IMR-90 (cell line): ENCODE data around the gene NOS1. TPM values are rescaled to one million over a fixed set of nuclear protein-coding genes. Genes with fewer than 3 reads are reported as not detected.

Source experiments
- ATAC-seq: fragments of 200-7000 bp; cut with Tn5 transposase; 2 replicates; pipeline ENCODE4 v1.9.1; 2020; ENCODE audit warnings: low read depth, mild to moderate bottlenecking, moderate library complexity
- BruUV-seq: library from RNA; stranded (reverse); fragments of 400-500 nt; replicated peaks from 2 replicates; lab custom pipeline; 2021; lab: Mats Ljungman, UMichigan
- CTCF ChIA-PET: fragments of 300-600 bp; formaldehyde crosslinking; extraction: SDS; loops from one replicate; lab custom pipeline; 2021; ENCODE audit warnings: antibody characterized with exemption; lab: Yijun Ruan, JAX
- POLR2A ChIA-PET: fragments of 300-600 bp; sonication (Branson Sonifier 250); formaldehyde crosslinking; loops from one replicate; lab custom pipeline; 2022; ENCODE audit warnings: antibody characterized with exemption; ENCODE audit not compliant: unreplicated experiment; lab: Charles Lee
- DNase-seq: peaks from one replicate; pipeline ENCODE4 v3.0.0; 2013
- H2AFZ ChIP-seq: replicated peaks from 2 replicates; pipeline ENCODE3; 2013; ENCODE audit warnings: low read length, mild to moderate bottlenecking; ENCODE audit not compliant: poor library complexity
- H2AK5ac ChIP-seq: 2 replicates; pipeline ENCODE4 v1.6.1; 2013; ENCODE audit warnings: low read depth, low read length, inconsistent platforms
- H2AK9ac ChIP-seq: replicated peaks from 2 replicates; pipeline ENCODE3; 2013; ENCODE audit warnings: mild to moderate bottlenecking, low read depth, low read length, moderate library complexity; ENCODE audit not compliant: poor library complexity
- H2BK120ac ChIP-seq: 2 replicates; pipeline ENCODE4 v1.6.1; 2013; ENCODE audit warnings: low read depth, low read length, inconsistent platforms
- H2BK15ac ChIP-seq: 3 replicates; pipeline ENCODE4 v1.6.1; 2013; ENCODE audit warnings: low read depth, low read length, inconsistent platforms
- H2BK20ac ChIP-seq: 2 replicates; pipeline ENCODE4 v1.6.1; 2013; ENCODE audit warnings: low read depth, mild to moderate bottlenecking, inconsistent platforms, low read length, moderate library complexity
- H2BK5ac ChIP-seq: 2 replicates; pipeline ENCODE4 v1.6.1; 2013; ENCODE audit warnings: mild to moderate bottlenecking, low read depth, low read length, inconsistent platforms; ENCODE audit not compliant: poor library complexity, severe bottlenecking
- H3K14ac ChIP-seq: replicated peaks from 2 replicates; pipeline ENCODE4 v1.6.1; 2013; ENCODE audit warnings: low read depth, low read length, inconsistent platforms
- H3K18ac ChIP-seq: 2 replicates; pipeline ENCODE4 v1.6.1; 2013; ENCODE audit warnings: low read depth, low read length, control low read depth
- H3K23ac ChIP-seq: 2 replicates; pipeline ENCODE4 v1.6.1; 2013; ENCODE audit warnings: low read depth, low read length, inconsistent platforms
- H3K27ac ChIP-seq: 2 replicates; pipeline ENCODE4 v1.5.1; 2013; ENCODE audit warnings: mild to moderate bottlenecking, control low read depth, low read length; ENCODE audit not compliant: insufficient read depth
- H3K27me3 ChIP-seq: 2 replicates; pipeline ENCODE4 v1.6.1; 2013; ENCODE audit warnings: low read length; ENCODE audit not compliant: control insufficient read depth, insufficient read depth
- H3K36me3 ChIP-seq: 2 replicates; pipeline ENCODE4 v1.6.1; 2013; ENCODE audit warnings: low read length, mixed read lengths; ENCODE audit not compliant: control insufficient read depth, insufficient read depth
- H3K4ac ChIP-seq: 2 replicates; pipeline ENCODE4 v1.6.1; 2013; ENCODE audit warnings: low read depth, low read length, inconsistent platforms
- H3K4me1 ChIP-seq: 2 replicates; pipeline ENCODE4 v1.6.1; 2013; ENCODE audit warnings: low read length, mixed read lengths; ENCODE audit not compliant: control insufficient read depth, insufficient read depth
- H3K4me2 ChIP-seq: 2 replicates; pipeline ENCODE4 v1.6.1; 2013; ENCODE audit warnings: low read depth, mild to moderate bottlenecking, control low read depth, low read length, moderate library complexity
- H3K4me3 ChIP-seq: 2 replicates; pipeline ENCODE4 v1.5.1; 2013; ENCODE audit warnings: low read depth, mild to moderate bottlenecking, control low read depth, low read length, moderate library complexity; ENCODE audit not compliant: insufficient read depth
- H3K56ac ChIP-seq: 2 replicates; pipeline ENCODE4 v1.6.1; 2013; ENCODE audit warnings: low read length, inconsistent platforms; ENCODE audit not compliant: insufficient read depth; ENCODE audit errors: extremely low read depth
- H3K79me1 ChIP-seq, 2 experiments: 2 replicates each; pipeline ENCODE4 v1.6.1; 2013; ENCODE audit warnings: low read length in 2 of 2, inconsistent platforms in 1 of 2, low read depth in 1 of 2
- H3K9ac ChIP-seq: 2 replicates; pipeline ENCODE4 v1.6.1; 2013; ENCODE audit warnings: low read depth, low read length, control low read depth
- H3K9me1 ChIP-seq: 2 replicates; pipeline ENCODE4 v1.6.1; 2013; ENCODE audit warnings: low read length, inconsistent platforms; ENCODE audit not compliant: insufficient read depth
- H3K9me3 ChIP-seq: 2 replicates; pipeline ENCODE4 v1.6.1; 2013; ENCODE audit warnings: low read length; ENCODE audit not compliant: control insufficient read depth, insufficient read depth
- H4K20me1 ChIP-seq: 2 replicates; pipeline ENCODE4 v1.6.1; 2013; ENCODE audit warnings: low read length, inconsistent platforms; ENCODE audit not compliant: insufficient read depth
- H4K5ac ChIP-seq: 2 replicates; pipeline ENCODE4 v1.6.1; 2013; ENCODE audit warnings: mild to moderate bottlenecking, low read depth, low read length, control low read depth
- H4K8ac ChIP-seq, 2 experiments: 2 replicates each; pipeline ENCODE4 v1.6.1; 2013; ENCODE audit warnings: low read depth in 2 of 2, low read length in 2 of 2, control low read depth in 1 of 2, inconsistent platforms in 1 of 2
- H4K91ac ChIP-seq: 2 replicates; pipeline ENCODE4 v1.6.1; 2013; ENCODE audit warnings: low read depth, low read length, inconsistent platforms; ENCODE audit not compliant: insufficient read depth
- BHLHE40 ChIP-seq: fragments of 150-350 bp; IDR thresholded peaks from 2 replicates; pipeline ENCODE4 v1.6.1; 2016; ENCODE audit warnings: mild to moderate bottlenecking, low read depth, low read length
- CEBPB ChIP-seq: IDR thresholded peaks from 2 replicates; pipeline ENCODE4 v1.6.1; 2012; ENCODE audit warnings: low read depth, low read length, improper control_type of control experiment
- CHD1 ChIP-seq: IDR thresholded peaks from 2 replicates; pipeline ENCODE4 v1.6.1; 2012; ENCODE audit warnings: low read depth, low read length, improper control_type of control experiment
- FOS ChIP-seq: fragments of 150-350 bp; IDR thresholded peaks from 2 replicates; pipeline ENCODE4 v1.6.1; 2016; ENCODE audit warnings: low read depth, low read length
- MAFK ChIP-seq: IDR thresholded peaks from 2 replicates; pipeline ENCODE4 v1.6.1; 2012; ENCODE audit warnings: low read depth, low read length, improper control_type of control experiment
- MAZ ChIP-seq: IDR thresholded peaks from 2 replicates; pipeline ENCODE4 v1.6.1; 2012; ENCODE audit warnings: low read depth, mild to moderate bottlenecking, low read length, improper control_type of control experiment, moderate library complexity, borderline replicate concordance
- MXI1 ChIP-seq: IDR thresholded peaks from 2 replicates; pipeline ENCODE4 v1.6.1; 2012; ENCODE audit warnings: low read depth, mild to moderate bottlenecking, low read length, moderate library complexity, borderline replicate concordance
- POLR2A ChIP-seq: IDR thresholded peaks from 2 replicates; pipeline ENCODE4 v1.6.1; 2012; ENCODE audit warnings: mild to moderate bottlenecking, low read depth, low read length
- RAD21 ChIP-seq: IDR thresholded peaks from 2 replicates; pipeline ENCODE4 v1.6.1; 2012; ENCODE audit warnings: low read length, improper control_type of control experiment
- RFX5 ChIP-seq: IDR thresholded peaks from 2 replicates; pipeline ENCODE4 v1.8.0; 2012; ENCODE audit warnings: low read depth, mild to moderate bottlenecking, low read length, moderate library complexity
- SMC3 ChIP-seq: fragments of 150-350 bp; IDR thresholded peaks from 2 replicates; pipeline ENCODE4 v1.6.1; 2016; ENCODE audit warnings: low read depth, mild to moderate bottlenecking, antibody characterized with exemption, low read length, moderate library complexity
- WGBS, 2 experiments: methylation state at CpG; one replicate each; pipeline versions ENCODE4 v1.1.5 to v1.1.7; 2013; ENCODE audit warnings: missing lambda C conversion rate in 2 of 2; ENCODE audit not compliant: insufficient read length in 1 of 2; ENCODE audit errors: extremely low coverage in 2 of 2; 5-methylcytosine and 5-hydroxymethylcytosine counted together
- dilution Hi-C: fragments of 300-500 bp; cut with HindIII; formaldehyde crosslinking; loops from one replicate; pipeline ENCODE4 v1.14.3; 2018; ENCODE audit warnings: low sequenced_read_pairs; ENCODE audit not compliant: unreplicated experiment
- in situ Hi-C: fragments of 300-500 bp; cut with MboI; formaldehyde crosslinking; loops from 3 replicates; pipeline ENCODE4 v1.14.3; 2019; ENCODE audit warnings: low sequenced_read_pairs, inconsistent platforms, mixed read lengths
- intact Hi-C: fragments of 100-400 bp; cut with micrococcal nuclease; formaldehyde crosslinking; loops from 2 replicates; pipeline ENCODE4 v1.10.0; 2022
- polyA plus RNA-seq, 3 experiments: library from polyadenylated mRNA; depleted of rRNA; stranded (reverse); fragments of >200 nt; gene quantifications; 2 replicates each; pipeline ENCODE4 v1.2.3, GENCODE V29; 2012; ENCODE audit warnings: low replicate concordance in 1 of 3
- total RNA-seq: library from RNA; depleted of rRNA; stranded (reverse); fragments of >200 nt; gene quantifications from 2 replicates; pipeline ENCODE4 v1.2.3, GENCODE V29; 2012
- TF ChIP-seq, protein P1 (sequence below): conservative IDR thresholded peaks from 2 replicates; pipeline ENCODE4 v1.5.1; 2012; ENCODE audit warnings: mild to moderate bottlenecking, low read depth, low read length, improper control_type of control experiment
- TF ChIP-seq, protein P2 (sequence below): fragments of 150-350 bp; IDR thresholded peaks from 2 replicates; pipeline ENCODE4 v1.6.1; 2016; ENCODE audit warnings: low read depth, mild to moderate bottlenecking, low read length, moderate library complexity, borderline replicate concordance

NOS1 gene
- total and polyA plus RNA-seq, 2 of the 4 experiments (the other 2 are of a cell fraction), result 0.09 TPM; not detected in 1

DNA sequence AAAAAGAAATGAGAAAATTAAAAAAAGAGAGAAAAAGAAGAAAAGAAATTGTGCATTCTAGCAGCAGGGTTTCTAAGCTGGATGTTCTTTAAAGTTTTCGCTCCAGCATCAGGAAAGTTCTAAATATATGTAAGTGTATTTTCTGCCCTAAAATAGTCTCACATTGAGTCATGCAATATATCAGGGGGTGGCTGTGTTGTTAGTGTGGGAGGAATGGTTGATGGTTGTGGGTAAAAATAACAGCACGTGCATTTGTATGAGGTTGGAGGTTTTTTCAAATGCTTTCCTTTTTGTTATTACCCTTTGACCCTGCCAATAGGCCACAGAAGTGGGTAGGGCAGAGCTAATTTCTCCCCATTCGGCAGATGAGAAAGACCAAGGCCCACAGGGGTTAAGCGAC lies 106.0 kb downstream of the NOS1 start:
- Histone ChIP-seq H4K91ac (no peak overlapping the region), H3K9ac (no peak overlapping the region), H3K4me2 (no peak overlapping the region), H3K4me3 (no peak overlapping the region), H4K20me1 (no peaks in the 10 kb centered on the region), H3K4me1 (no peaks in the 10 kb centered on the region), H3K9me3 (peaks cover 11% of the 10 kb centered on the region), H2AK9ac (no peak overlapping the region), H4K8ac (no peak overlapping the region), H2AK5ac (no peak overlapping the region), H3K18ac (no peak overlapping the region), H3K27ac (no peak overlapping the region), H3K4ac (no peak overlapping the region), H2BK120ac (no peak overlapping the region), H2AFZ (no peak overlapping the region), H2BK5ac (no peak overlapping the region), H3K23ac (no peak overlapping the region), H2BK20ac (no peak overlapping the region), H3K36me3 (no peaks in the 10 kb centered on the region), H3K14ac (no peak overlapping the region), H3K27me3 (no peaks in the 10 kb centered on the region), H3K9me1 (no peaks in the 10 kb centered on the region), H4K5ac (no peak overlapping the region), H3K79me1 (no peaks in the 10 kb centered on the region), H2BK15ac (no peak overlapping the region), H3K56ac (no peak overlapping the region)
- no TSS peak for BruUV-seq
- POLR2A ChIA-PET, result no interaction called here
- in situ Hi-C loops, result no loop called here
- 53% methylated on average over 2 of the region's 4 CpGs; no CpG with 5 or more reads in 1 of the 2 experiments for WGBS, 2 experiments
- CTCF ChIA-PET, result no interaction called here
- no peak for TF ChIP-seq CEBPB
- TF ChIP-seq FOS, result no peak
- TF ChIP-seq CHD1, result no peak
- no peak for TF ChIP-seq RAD21
- TF ChIP-seq MAZ, result no peak
- TF ChIP-seq MXI1, result no peak
- TF ChIP-seq, protein P1, sequence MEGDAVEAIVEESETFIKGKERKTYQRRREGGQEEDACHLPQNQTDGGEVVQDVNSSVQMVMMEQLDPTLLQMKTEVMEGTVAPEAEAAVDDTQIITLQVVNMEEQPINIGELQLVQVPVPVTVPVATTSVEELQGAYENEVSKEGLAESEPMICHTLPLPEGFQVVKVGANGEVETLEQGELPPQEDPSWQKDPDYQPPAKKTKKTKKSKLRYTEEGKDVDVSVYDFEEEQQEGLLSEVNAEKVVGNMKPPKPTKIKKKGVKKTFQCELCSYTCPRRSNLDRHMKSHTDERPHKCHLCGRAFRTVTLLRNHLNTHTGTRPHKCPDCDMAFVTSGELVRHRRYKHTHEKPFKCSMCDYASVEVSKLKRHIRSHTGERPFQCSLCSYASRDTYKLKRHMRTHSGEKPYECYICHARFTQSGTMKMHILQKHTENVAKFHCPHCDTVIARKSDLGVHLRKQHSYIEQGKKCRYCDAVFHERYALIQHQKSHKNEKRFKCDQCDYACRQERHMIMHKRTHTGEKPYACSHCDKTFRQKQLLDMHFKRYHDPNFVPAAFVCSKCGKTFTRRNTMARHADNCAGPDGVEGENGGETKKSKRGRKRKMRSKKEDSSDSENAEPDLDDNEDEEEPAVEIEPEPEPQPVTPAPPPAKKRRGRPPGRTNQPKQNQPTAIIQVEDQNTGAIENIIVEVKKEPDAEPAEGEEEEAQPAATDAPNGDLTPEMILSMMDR, result no peak
- no peak for TF ChIP-seq RFX5
- TF ChIP-seq, protein P2, sequence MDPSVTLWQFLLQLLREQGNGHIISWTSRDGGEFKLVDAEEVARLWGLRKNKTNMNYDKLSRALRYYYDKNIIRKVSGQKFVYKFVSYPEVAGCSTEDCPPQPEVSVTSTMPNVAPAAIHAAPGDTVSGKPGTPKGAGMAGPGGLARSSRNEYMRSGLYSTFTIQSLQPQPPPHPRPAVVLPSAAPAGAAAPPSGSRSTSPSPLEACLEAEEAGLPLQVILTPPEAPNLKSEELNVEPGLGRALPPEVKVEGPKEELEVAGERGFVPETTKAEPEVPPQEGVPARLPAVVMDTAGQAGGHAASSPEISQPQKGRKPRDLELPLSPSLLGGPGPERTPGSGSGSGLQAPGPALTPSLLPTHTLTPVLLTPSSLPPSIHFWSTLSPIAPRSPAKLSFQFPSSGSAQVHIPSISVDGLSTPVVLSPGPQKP, result no peak
- no peak for TF ChIP-seq BHLHE40
- no peak for TF ChIP-seq POLR2A
- TF ChIP-seq SMC3, result no peak
- TF ChIP-seq MAFK, result no peak
- ATAC-seq, result no peak
- intact Hi-C loops, result no loop called here
- dilution Hi-C loops, result no loop called here
- no peak for DNase-seq
